Progenitor cell of endocrine pancreas (in vitro differentiated cells): ENCODE data around the gene DBH. TPM values are rescaled to one million over a fixed set of nuclear protein-coding genes. Genes with fewer than 3 reads are reported as not detected.

Experiments used
- DNase-seq: peaks from one replicate; pipeline ENCODE4 v3.0.0; 2021; ENCODE audit warnings: low spot score; ENCODE audit not compliant: unreplicated experiment
- H3K27ac Mint-ChIP-seq: 2 replicates; pipeline ENCODE4 v1.8.0; 2021; ENCODE audit warnings: mild to moderate bottlenecking, moderate library complexity, mixed read lengths
- H3K27me3 Mint-ChIP-seq: 2 replicates; pipeline ENCODE4 v1.8.0; 2021; ENCODE audit warnings: mixed read lengths
- H3K36me3 Mint-ChIP-seq: 2 replicates; pipeline ENCODE4 v1.8.0; 2022; ENCODE audit warnings: mixed read lengths; ENCODE audit not compliant: insufficient read depth
- H3K4me1 Mint-ChIP-seq: 2 replicates; pipeline ENCODE4 v1.8.0; 2021; ENCODE audit warnings: low read depth, mixed read lengths
- H3K4me3 Mint-ChIP-seq: 2 replicates; pipeline ENCODE4 v1.8.0; 2021; ENCODE audit warnings: low read depth, mild to moderate bottlenecking, moderate library complexity, mixed read lengths
- H3K9me3 Mint-ChIP-seq: 2 replicates; pipeline ENCODE4 v1.8.0; 2021; ENCODE audit warnings: low read depth, mixed read lengths
- CTCF ChIP-seq: fragments of 200-600 bp; sonication (generic); IDR thresholded peaks from one replicate; pipeline ENCODE4 v1.5.0; 2021; ENCODE audit warnings: antibody characterized with exemption, mild to moderate bottlenecking; ENCODE audit not compliant: unreplicated experiment
- total RNA-seq: library from RNA; stranded (reverse); gene quantifications from 2 replicates; pipeline ENCODE4 v1.2.1, GENCODE V29; 2021

DBH gene
- total RNA-seq, 1 donor from 2014 or later: not detected

GRCh38 chr9:133701321-133701980 is 65.3 kb downstream of the DBH start:
- no peaks in the 10 kb centered on the region for H3K9me3 Mint-ChIP-seq
- H3K27me3 Mint-ChIP-seq: peaks cover 18% of the 10 kb centered on the region
- no peaks in the 10 kb centered on the region for H3K36me3 Mint-ChIP-seq
- no peak for DNase-seq
- no peak for TF ChIP-seq CTCF
- no peak overlapping the region for H3K4me3 Mint-ChIP-seq
- no peaks in the 10 kb centered on the region for H3K4me1 Mint-ChIP-seq
- H3K27ac Mint-ChIP-seq: no peak overlapping the region

GRCh38 chr9:133701981-133702797 is 66.0 kb downstream of the DBH start:
- Mint-ChIP-seq H3K36me3 (no peaks in the 10 kb centered on the region), H3K4me3 (no peak overlapping the region), H3K27me3 (peaks cover 13% of the 10 kb centered on the region), H3K4me1 (no peaks in the 10 kb centered on the region), H3K27ac (no peak overlapping the region), H3K9me3 (no peaks in the 10 kb centered on the region)
- TF ChIP-seq CTCF: no peak
- no peak for DNase-seq

GRCh38 chr9:133702798-133703590 is 66.8 kb downstream of the DBH start:
- Mint-ChIP-seq H3K27me3 (peaks cover 13% of the 10 kb centered on the region), H3K36me3 (no peaks in the 10 kb centered on the region), H3K9me3 (no peaks in the 10 kb centered on the region), H3K4me3 (no peak overlapping the region), H3K4me1 (no peaks in the 10 kb centered on the region), H3K27ac (no peak overlapping the region)
- no peak for DNase-seq
- TF ChIP-seq CTCF: no peak

GRCh38 chr9:133703591-133704399 is 67.6 kb downstream of the DBH start:
- Mint-ChIP-seq H3K36me3 (no peaks in the 10 kb centered on the region), H3K4me1 (no peaks in the 10 kb centered on the region), H3K9me3 (no peaks in the 10 kb centered on the region), H3K4me3 (no peak overlapping the region), H3K27me3 (peaks cover 13% of the 10 kb centered on the region), H3K27ac (no peak overlapping the region)
- no peak for DNase-seq
- TF ChIP-seq CTCF: no peak
